GM06990 (cell line): ENCODE data around the gene STRADB.
A peak's percentile ranks its signal among the peaks of the same experiment; 100 is the strongest.

Experiments
- DNase-seq: peaks from one replicate; pipeline ENCODE4 v3.0.0-alpha.2; 2011; ENCODE audit not compliant: insufficient read length; ENCODE audit errors: extremely low read depth
- H3K27me3 ChIP-seq: replicated peaks from 2 replicates; pipeline ENCODE4 v1.6.0; 2011; ENCODE audit warnings: low read length; ENCODE audit not compliant: control insufficient read depth, insufficient read depth
- H3K36me3 ChIP-seq: 2 replicates; pipeline ENCODE4 v1.5.1; 2011; ENCODE audit warnings: low read length; ENCODE audit not compliant: control insufficient read depth, insufficient read depth
- H3K4me3 ChIP-seq: replicated peaks from 2 replicates; pipeline ENCODE4 v1.5.1; 2011; ENCODE audit warnings: low read depth, mild to moderate bottlenecking, control low read depth, low read length
- CTCF ChIP-seq: IDR thresholded peaks from 2 replicates; pipeline ENCODE4 v1.5.1; 2011; ENCODE audit warnings: low read length, control low read depth, mild to moderate bottlenecking, inconsistent platforms; ENCODE audit not compliant: insufficient read depth, poor library complexity, severe bottlenecking

Gene STRADB

GRCh38 chr2:201447086-201447485 lies 4.5 kb upstream of the STRADB start:
- Histone ChIP-seq H3K27me3 (no peaks in the 10 kb centered on the region), H3K36me3 (no peaks in the 10 kb centered on the region), H3K4me3 (no peak overlapping the region)
- DNase-seq, result no peak
- TF ChIP-seq CTCF, result no peak

GRCh38 chr2:201448061-201448460 lies 3.5 kb upstream of the STRADB start:
- Histone ChIP-seq H3K27me3 (no peaks in the 10 kb centered on the region), H3K4me3 (no peak overlapping the region), H3K36me3 (no peaks in the 10 kb centered on the region)
- TF ChIP-seq CTCF, result no peak
- DNase-seq, result no peak

GRCh38 chr2:201448701-201449100 lies 2.8 kb upstream of the STRADB start:
- no peak for TF ChIP-seq CTCF
- no peaks in the 10 kb centered on the region for H3K27me3 ChIP-seq
- no peaks in the 10 kb centered on the region for H3K36me3 ChIP-seq
- DNase-seq, result no peak
- no peak overlapping the region for H3K4me3 ChIP-seq

GRCh38 chr2:201450954-201451291 lies 617 bp upstream of the STRADB start:
- Histone ChIP-seq H3K36me3 (no peaks in the 10 kb centered on the region), H3K27me3 (no peaks in the 10 kb centered on the region), H3K4me3 (peak overlapping the region; percentile 96)
- DNase-seq, result no peak
- no peak for TF ChIP-seq CTCF

GRCh38 chr2:201452058-201452921 lies 750 bp downstream of the STRADB start:
- DNase-seq, result no peak
- peak overlapping the region; percentile 96 for H3K4me3 ChIP-seq
- H3K27me3 ChIP-seq, result no peaks in the 10 kb centered on the region
- no peak for TF ChIP-seq CTCF
- no peaks in the 10 kb centered on the region for H3K36me3 ChIP-seq
